ENCODE data around the gene ATIC. TPM values are rescaled to one million over a fixed set of nuclear protein-coding genes. Genes with fewer than 3 reads are reported as not detected.

Gene ATIC
- 10 to 100 TPM; 32.2 to 54.1 (median 33.0) TPM for total RNA-seq

DNA sequence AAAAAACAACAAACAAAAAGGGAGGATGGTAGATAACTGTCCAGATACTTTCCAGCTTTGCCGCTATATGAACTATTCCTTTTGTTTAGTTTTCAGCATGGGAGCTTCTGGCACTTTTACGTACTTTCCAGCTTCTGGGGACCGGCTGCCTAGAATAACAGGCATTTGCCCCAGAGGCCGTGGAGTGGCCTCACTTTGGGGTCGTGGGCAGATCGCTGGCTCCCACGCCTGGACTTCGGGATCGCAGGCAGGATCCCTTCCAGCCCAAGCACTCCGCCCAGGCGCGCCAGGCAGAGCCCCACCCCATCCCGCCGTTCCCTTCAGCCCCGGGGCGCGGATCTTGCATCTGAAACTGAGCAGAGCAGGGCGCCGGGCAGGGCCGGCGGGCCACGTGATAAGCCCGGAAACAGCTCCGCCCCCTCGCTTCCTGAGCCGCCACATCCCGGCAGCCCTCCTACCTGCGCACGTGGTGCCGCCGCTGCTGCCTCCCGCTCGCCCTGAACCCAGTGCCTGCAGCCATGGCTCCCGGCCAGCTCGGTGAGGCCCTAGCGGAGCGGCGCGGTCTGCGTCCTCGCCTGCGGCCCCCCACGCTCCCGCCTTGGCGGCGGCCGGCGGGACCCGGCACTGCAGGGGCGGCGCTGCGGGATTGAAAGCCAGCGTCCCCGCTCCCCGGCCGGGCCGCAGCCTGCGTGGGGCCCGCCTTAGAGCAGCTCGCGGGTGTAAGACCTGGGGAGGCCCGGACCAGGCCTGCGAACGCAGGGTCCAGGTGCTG lies at the start of gene ATIC:
TSS of gene ATIC (plus strand) at position 435 of the 772 bp plus-strand sequence. CDS start at position 519, 84 bp downstream.
- Histone ChIP-seq H3K27ac (peak within 1 kb of the TSS; percentile 80 to 85), H3K27me3 (no peaks in the 10 kb centered on the region), H3K4me1 (no peaks in the 10 kb centered on the region), H3K4me3 (peak within 1 kb of the TSS; percentile 61 to 77 (median 67)), H3K9me3 (no peaks in the 10 kb centered on the region), H3K36me3 (no peaks in the 10 kb centered on the region)
- peak; percentile 86 to 93 for DNase-seq (ENCODE audit: low spot score in 2 of 2)
- TF ChIP-seq POLR2A (IDR thresholded peaks at IDR 0.05), result no peak
- TF ChIP-seq, protein P1, sequence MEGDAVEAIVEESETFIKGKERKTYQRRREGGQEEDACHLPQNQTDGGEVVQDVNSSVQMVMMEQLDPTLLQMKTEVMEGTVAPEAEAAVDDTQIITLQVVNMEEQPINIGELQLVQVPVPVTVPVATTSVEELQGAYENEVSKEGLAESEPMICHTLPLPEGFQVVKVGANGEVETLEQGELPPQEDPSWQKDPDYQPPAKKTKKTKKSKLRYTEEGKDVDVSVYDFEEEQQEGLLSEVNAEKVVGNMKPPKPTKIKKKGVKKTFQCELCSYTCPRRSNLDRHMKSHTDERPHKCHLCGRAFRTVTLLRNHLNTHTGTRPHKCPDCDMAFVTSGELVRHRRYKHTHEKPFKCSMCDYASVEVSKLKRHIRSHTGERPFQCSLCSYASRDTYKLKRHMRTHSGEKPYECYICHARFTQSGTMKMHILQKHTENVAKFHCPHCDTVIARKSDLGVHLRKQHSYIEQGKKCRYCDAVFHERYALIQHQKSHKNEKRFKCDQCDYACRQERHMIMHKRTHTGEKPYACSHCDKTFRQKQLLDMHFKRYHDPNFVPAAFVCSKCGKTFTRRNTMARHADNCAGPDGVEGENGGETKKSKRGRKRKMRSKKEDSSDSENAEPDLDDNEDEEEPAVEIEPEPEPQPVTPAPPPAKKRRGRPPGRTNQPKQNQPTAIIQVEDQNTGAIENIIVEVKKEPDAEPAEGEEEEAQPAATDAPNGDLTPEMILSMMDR (IDR thresholded peaks at IDR 0.05), result no peak
- peak; percentile 32 to 53 (median 34) for TF ChIP-seq POLR2AphosphoS5 (IDR thresholded peaks at IDR 0.05)
- intact Hi-C loops (cut with DNase I; ENCODE audit: low total_unique reads), result no loop called here

DNA sequence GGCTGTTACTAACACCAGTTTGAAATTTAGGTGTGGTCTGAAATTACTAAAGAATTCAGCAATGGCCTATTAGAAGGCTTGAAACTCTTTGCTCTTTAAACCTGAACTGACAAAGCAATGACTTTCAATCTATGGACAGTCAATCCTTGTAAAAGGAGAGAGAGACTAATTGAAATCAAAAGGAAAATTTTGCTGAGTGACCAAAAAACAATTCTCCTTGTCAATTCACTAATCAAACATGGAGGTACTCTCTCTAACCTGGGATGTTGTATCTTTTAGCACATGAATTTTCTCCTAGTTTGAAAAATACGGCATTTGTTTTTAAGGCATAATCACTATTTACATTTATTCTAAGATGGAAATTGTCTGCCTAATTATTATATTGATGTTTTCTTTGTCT lies 49.6 kb upstream of the ATIC start:
- H3K36me3 ChIP-seq, result no peaks in the 10 kb centered on the region
- intact Hi-C loops (cut with DNase I; ENCODE audit: low total_unique reads), result no loop called here

DNA sequence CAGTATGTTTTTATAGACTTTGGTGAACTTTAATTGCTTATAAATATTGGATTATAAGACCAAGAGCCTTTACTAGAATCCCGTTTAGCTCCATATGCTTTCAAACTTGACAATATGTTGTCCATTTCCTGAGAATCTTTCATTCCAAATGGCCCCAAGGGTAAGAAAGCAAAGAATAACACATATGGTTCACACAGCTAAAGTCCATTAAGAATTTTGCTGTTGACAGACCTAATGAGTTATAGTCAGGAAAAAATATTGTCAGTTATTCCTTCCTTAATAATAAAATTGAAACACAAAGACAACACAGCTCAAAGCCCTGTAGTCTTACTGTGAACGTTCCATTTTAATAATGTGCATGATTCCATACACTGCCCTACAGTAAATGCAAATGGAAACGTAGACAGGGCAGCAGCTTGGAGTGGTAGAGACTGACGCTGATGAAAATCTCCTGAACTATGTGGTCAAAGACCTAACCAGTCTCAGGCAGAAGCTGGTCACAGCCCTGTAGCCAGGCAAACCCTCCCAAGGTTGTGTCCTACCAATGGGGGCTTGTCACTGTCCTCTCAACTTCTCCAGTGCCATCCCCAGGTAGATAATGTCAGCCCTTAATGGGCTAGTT lies 49.0 kb upstream of the ATIC start:
- no peaks in the 10 kb centered on the region for H3K36me3 ChIP-seq
- no peaks in the 10 kb centered on the region for H3K27me3 ChIP-seq
- intact Hi-C loops (cut with DNase I; ENCODE audit: low total_unique reads), result no loop called here
- no peaks in the 10 kb centered on the region for H3K9me3 ChIP-seq
- H3K27ac ChIP-seq, result no peak overlapping the region
- no peak for DNase-seq (ENCODE audit: low spot score in 2 of 2)
- H3K4me3 ChIP-seq, result no peak overlapping the region
- H3K4me1 ChIP-seq, result no peaks in the 10 kb centered on the region
- TF ChIP-seq POLR2A (IDR thresholded peaks at IDR 0.05) (no peak), POLR2AphosphoS5 (IDR thresholded peaks at IDR 0.05) (no peak)
- TF ChIP-seq, protein P1 (IDR thresholded peaks at IDR 0.05), result no peak

More for the DNA sequence above, 49.6 kb upstream of the ATIC start:
- Histone ChIP-seq H3K9me3 (no peaks in the 10 kb centered on the region), H3K4me3 (no peak overlapping the region), H3K27me3 (no peaks in the 10 kb centered on the region), H3K4me1 (no peaks in the 10 kb centered on the region), H3K27ac (no peak overlapping the region)
- TF ChIP-seq, protein P1 (IDR thresholded peaks at IDR 0.05), result no peak
- TF ChIP-seq POLR2AphosphoS5 (IDR thresholded peaks at IDR 0.05) (no peak), POLR2A (IDR thresholded peaks at IDR 0.05) (no peak)
- no peak for DNase-seq (ENCODE audit: low spot score in 2 of 2)

DNA sequence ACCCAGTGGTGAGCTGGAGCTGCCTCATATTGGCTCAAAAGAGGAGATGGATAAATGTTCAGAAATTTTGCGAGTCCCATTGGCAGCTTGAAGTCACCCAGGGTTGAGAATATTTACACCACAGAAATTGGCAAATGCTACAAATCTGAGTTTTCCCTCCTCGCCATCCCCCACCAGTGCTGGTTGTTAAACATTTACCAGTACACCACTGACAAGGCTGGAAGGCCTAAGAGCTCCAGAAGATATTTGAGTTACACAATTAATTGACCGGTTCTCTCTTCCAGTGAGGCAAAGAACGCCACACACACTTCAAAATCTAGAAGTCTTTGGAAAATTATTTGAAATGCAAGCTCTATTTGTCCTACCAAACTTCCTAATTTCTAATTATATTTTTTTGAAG lies 47.5 kb upstream of the ATIC start:
- TF ChIP-seq, protein P1 (IDR thresholded peaks at IDR 0.05), result no peak
- no peak for TF ChIP-seq POLR2AphosphoS5 (IDR thresholded peaks at IDR 0.05)
- no peak for TF ChIP-seq POLR2A (IDR thresholded peaks at IDR 0.05)
- Histone ChIP-seq H3K36me3 (no peaks in the 10 kb centered on the region), H3K27me3 (no peaks in the 10 kb centered on the region), H3K4me3 (no peak overlapping the region), H3K4me1 (no peaks in the 10 kb centered on the region), H3K9me3 (no peaks in the 10 kb centered on the region), H3K27ac (no peak overlapping the region)
- no peak for DNase-seq (ENCODE audit: low spot score in 2 of 2)
- intact Hi-C loops (cut with DNase I; ENCODE audit: low total_unique reads), result no loop called here

Measured in breast epithelium (tissue), 4 donors.